ENCODE measurements around the gene RBM46.

GRCh38 chr4:154731756-154732155, 49.3 kb upstream of the RBM46 start:
- TF ChIP-seq CTCF (IDR thresholded peaks at IDR 0.05) (no peak), EZH2 (IDR thresholded peaks at IDR 0.05) (no peak)
